ENCODE results near the gene STAT6.

GRCh38 chr12:57087010-57087690 lies 24.0 kb downstream of the STAT6 start:
- TF ChIP-seq CTCF (IDR thresholded peaks at IDR 0.05; ENCODE audit: poor library complexity) (no peak), EZH2 (IDR thresholded peaks at IDR 0.05; ENCODE audit: borderline replicate concordance) (no peak), EZH2phosphoT487 (IDR thresholded peaks at IDR 0.05; ENCODE audit: low read depth, severe bottlenecking, unreplicated experiment) (no peak)

All from hepatocyte (in vitro differentiated cells).